Prostate gland (tissue), 2 donors: ENCODE measurements around the gene TESMIN. TPM values are rescaled to one million over a fixed set of nuclear protein-coding genes. Genes with fewer than 3 reads are reported as not detected.
A peak's percentile ranks its signal among the peaks of the same experiment; 100 is the strongest.

Source experiments
- DNase-seq: peaks from one replicate; pipeline ENCODE4 v3.0.0-alpha.2; 2019; ENCODE audit warnings: low spot score
- H3K27ac ChIP-seq, 2 donors: fragments of 200-600 bp; sonication (generic); 2 replicates each; pipeline ENCODE4 v1.5.1; 2017 to 2019
- H3K27me3 ChIP-seq: fragments of 200-600 bp; sonication (generic); replicated peaks from 2 replicates; pipeline ENCODE4 v1.5.1; 2019; ENCODE audit not compliant: insufficient read depth
- H3K36me3 ChIP-seq, 2 donors: fragments of 200-600 bp; sonication (generic); 1 replicate in 1 of 2; 2 replicates in 1 of 2; pipeline versions ENCODE4 v1.5.1 to v1.8.1; 2017 to 2019
- H3K4me1 ChIP-seq: fragments of 200-600 bp; sonication (generic); replicated peaks from 2 replicates; pipeline ENCODE4 v1.5.1; 2019
- H3K4me3 ChIP-seq, 2 donors: fragments of 200-600 bp; sonication (generic); 2 replicates each; pipeline ENCODE4 v1.5.1; 2017 to 2019
- H3K9me3 ChIP-seq: fragments of 200-600 bp; sonication (generic); 2 replicates; pipeline ENCODE4 v1.5.1; 2017
- POLR2A ChIP-seq: fragments of 450-650 bp; IDR thresholded peaks from one replicate; pipeline ENCODE4 v1.6.1; 2016; ENCODE audit warnings: antibody characterized with exemption, mild to moderate bottlenecking
- POLR2AphosphoS5 ChIP-seq: sonication (generic); formaldehyde crosslinking; IDR thresholded peaks from one replicate; pipeline ENCODE4 v1.6.1; 2017; ENCODE audit warnings: antibody characterized with exemption
- WGBS: methylation state at CpG from one replicate; pipeline ENCODE4 v1.1.5; 2018; 5-methylcytosine and 5-hydroxymethylcytosine counted together
- intact Hi-C: fragments of 100-400 bp; cut with DNase I; formaldehyde crosslinking; loops from one replicate; pipeline ENCODE4 v1.14.2; 2022
- total RNA-seq, 2 donors: library from RNA; depleted of rRNA; stranded (reverse); fragments of >200 nt; gene quantifications; one replicate each; pipeline ENCODE4 v1.1.0, GENCODE V29; 2016
- TF ChIP-seq, protein P1 (sequence below), 4 experiments: fragments of 200-600 bp in 2 of 4; fragments of 450-650 bp in 2 of 4; sonication (generic) in 2 of 4; IDR thresholded peaks; 1 replicate in 3 of 4; 2 replicates in 1 of 4; pipeline ENCODE4 v1.5.1; 2016 to 2019; ENCODE audit warnings: antibody characterized with exemption in 4 of 4, mild to moderate bottlenecking in 2 of 4, moderate library complexity in 2 of 4

The TESMIN gene
- total RNA-seq, 2 donors from 2014 or later = 20.6 to 24.5 TPM

DNA sequence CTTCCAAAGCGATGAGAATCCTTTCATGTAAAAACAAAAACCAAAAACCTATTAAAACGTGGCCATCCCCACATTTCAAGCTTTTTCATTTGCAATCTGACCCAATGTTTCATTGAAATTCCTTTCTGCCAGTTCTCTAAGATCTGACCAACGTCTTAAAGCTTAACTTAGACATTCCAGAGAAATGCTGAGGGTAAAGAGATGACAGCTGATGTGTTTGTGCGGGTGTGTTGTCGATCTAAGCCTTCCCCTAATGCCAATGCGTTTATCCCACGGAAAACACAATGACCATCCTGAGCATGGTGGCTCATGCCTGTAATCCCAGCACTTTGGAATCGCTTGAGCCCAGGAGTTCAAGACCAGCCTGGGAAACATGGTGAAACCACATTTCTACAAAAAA lies 6.4 kb upstream of the TESMIN start:
- H3K4me3 ChIP-seq = no peak overlapping the region
- no peak overlapping the region for H3K27ac ChIP-seq
- peaks cover 5% of the 10 kb centered on the region in 2 donors for H3K36me3 ChIP-seq
- no peaks in the 10 kb centered on the region for H3K9me3 ChIP-seq
- intact Hi-C loops = no loop called here
- 76% methylated on average over 8 of the region's 8 CpGs for WGBS
- no peaks in the 10 kb centered on the region for H3K4me1 ChIP-seq
- DNase-seq = no peak
- no peaks in the 10 kb centered on the region for H3K27me3 ChIP-seq
- no peak for TF ChIP-seq POLR2AphosphoS5
- TF ChIP-seq, protein P1, sequence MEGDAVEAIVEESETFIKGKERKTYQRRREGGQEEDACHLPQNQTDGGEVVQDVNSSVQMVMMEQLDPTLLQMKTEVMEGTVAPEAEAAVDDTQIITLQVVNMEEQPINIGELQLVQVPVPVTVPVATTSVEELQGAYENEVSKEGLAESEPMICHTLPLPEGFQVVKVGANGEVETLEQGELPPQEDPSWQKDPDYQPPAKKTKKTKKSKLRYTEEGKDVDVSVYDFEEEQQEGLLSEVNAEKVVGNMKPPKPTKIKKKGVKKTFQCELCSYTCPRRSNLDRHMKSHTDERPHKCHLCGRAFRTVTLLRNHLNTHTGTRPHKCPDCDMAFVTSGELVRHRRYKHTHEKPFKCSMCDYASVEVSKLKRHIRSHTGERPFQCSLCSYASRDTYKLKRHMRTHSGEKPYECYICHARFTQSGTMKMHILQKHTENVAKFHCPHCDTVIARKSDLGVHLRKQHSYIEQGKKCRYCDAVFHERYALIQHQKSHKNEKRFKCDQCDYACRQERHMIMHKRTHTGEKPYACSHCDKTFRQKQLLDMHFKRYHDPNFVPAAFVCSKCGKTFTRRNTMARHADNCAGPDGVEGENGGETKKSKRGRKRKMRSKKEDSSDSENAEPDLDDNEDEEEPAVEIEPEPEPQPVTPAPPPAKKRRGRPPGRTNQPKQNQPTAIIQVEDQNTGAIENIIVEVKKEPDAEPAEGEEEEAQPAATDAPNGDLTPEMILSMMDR (IDR thresholded peaks at IDR 0.05) = no peak
- no peak for TF ChIP-seq POLR2A

DNA sequence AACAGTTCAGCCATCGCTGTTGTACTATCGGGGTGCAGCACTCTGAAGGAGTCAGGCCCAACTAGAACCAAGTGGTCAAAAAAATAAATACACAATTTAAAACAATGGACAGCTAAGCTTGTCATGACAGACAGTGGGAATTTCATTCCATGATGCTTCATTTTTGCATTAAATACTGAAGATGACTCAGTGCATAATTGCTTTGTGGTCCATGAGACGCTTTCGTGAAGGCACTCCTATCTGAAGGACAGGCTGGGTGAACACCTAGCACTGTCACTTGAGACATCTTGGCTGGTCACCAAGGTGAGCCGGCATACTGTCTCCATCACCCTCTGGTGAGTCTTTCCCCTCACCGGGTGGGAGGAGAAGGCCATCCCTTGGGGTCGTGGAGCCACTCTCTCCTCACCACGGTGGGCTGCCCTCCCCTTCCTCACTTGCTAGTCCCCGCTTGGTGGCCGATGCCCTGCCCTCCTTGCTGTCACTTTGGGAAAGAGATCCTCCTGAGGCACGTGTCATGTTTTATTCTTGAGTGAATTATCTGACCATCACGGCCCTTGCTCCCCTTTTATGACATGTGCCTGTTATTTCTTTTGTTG lies 4.9 kb upstream of the TESMIN start:
- 82% methylated on average over 12 of the region's 12 CpGs for WGBS
- no peaks in the 10 kb centered on the region for H3K4me1 ChIP-seq
- H3K27ac ChIP-seq = no peak overlapping the region
- no peak overlapping the region for H3K4me3 ChIP-seq
- TF ChIP-seq, protein P1 (IDR thresholded peaks at IDR 0.05) = no peak
- TF ChIP-seq POLR2AphosphoS5 (no peak), POLR2A (no peak)
- no peak for DNase-seq
- no peaks in the 10 kb centered on the region for H3K27me3 ChIP-seq
- H3K9me3 ChIP-seq = no peaks in the 10 kb centered on the region
- intact Hi-C loops = no loop called here
- H3K36me3 ChIP-seq = peaks cover 0 to 5% of the 10 kb centered on the region in 2 donors

DNA sequence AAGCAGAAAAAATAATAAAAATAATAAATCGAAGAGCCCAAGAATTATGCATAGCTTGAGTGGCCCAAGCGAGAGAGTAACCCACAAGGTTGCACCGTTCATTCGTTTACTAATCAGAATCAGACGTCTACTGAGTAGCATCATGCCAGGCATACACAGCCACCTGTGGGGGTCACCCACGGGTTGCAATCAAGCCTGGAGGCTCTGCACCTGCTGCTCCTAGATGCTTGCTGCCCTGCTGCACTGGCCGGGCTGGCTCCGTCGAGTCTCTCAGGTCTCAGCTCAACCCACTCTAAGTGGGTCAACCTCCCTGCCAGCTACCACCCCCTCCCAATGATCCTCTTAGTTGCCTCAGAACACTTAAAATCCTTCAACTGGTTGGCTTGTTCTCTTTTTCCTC lies 2.0 kb upstream of the TESMIN start:
- intact Hi-C loops = no loop called here
- Histone ChIP-seq H3K9me3 (no peaks in the 10 kb centered on the region), H3K4me1 (no peaks in the 10 kb centered on the region), H3K36me3 (no peaks in the 10 kb centered on the region), H3K27me3 (no peaks in the 10 kb centered on the region), H3K27ac (no peak overlapping the region), H3K4me3 (no peak overlapping the region)
- no peak for TF ChIP-seq POLR2AphosphoS5
- TF ChIP-seq POLR2A = no peak
- TF ChIP-seq, protein P1 (IDR thresholded peaks at IDR 0.05) = no peak
- WGBS = 69% methylated on average over 9 of the region's 9 CpGs
- DNase-seq = no peak

DNA sequence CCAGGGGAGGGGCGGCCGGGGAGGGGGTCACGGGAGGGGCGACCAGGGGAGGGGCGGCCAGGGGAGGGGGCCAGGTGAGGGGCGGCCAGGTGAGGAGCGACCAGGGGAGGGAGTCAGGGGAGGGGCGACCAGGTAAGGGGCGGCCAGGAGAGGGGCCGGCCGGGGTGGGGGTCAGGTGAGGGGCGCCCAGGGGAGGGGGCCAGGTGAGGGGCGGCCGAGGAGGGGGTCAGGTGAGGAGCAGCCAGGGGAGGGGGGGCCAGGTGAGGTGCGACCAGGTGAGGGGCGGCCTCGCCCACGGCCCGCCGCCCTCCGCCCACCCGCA lies 355 bp downstream of the TESMIN start:
- Histone ChIP-seq H3K9me3 (no peaks in the 10 kb centered on the region), H3K4me1 (no peaks in the 10 kb centered on the region), H3K36me3 (no peaks in the 10 kb centered on the region), H3K27ac (peak overlapping the region; percentile 51 to 71), H3K4me3 (peak overlapping the region; percentile 53 to 67), H3K27me3 (no peaks in the 10 kb centered on the region)
- no peak for DNase-seq
- WGBS = 5% methylated on average over 10 of the region's 22 CpGs
- TF ChIP-seq POLR2AphosphoS5 = no peak
- TF ChIP-seq POLR2A = no peak
- intact Hi-C loops = no loop called here

DNA sequence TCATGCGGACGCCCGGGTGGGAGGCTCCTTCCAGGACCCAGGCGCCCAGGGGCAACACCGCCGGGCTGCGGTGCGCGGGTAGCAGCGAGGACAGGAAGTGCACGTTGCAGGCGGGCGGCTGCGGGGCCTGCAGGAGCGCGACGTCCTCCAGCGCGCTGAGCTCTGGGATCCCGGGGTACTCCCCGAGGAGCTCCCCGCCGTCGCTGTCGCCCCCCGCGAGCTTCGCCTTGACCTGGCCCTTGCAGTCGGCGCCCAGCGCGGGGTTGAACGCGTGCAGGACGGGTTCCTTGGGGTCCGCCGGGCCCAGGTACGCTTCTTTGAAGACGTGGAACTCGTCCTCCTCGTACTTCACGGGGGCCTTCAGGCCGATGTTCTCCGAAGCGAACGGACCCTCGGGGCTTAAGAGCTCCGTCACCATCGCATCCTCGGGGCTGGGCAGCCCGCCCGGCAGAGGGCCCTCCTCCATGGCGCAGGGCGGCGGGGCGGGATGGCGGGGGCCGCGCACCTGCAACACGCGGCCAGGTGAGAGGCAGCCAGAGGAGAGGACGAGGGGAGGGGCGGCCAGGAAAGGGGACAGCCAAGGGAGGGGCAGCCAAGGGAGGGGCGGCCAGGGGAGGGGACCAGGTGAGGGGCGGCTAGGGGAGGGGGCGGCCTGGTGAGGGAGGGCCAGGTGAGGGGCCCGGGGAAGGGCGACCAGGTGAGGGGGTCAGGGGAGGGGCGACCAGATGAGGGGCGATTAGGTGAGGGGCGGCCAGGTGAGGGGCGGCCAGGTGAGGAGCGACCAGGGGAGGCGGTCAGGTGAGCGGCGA lies 921 bp downstream of the TESMIN start:
- peak overlapping the region; percentile 53 to 67 for H3K4me3 ChIP-seq
- H3K4me1 ChIP-seq = no peaks in the 10 kb centered on the region
- no peak for DNase-seq
- intact Hi-C loops = no loop called here
- no peaks in the 10 kb centered on the region for H3K9me3 ChIP-seq
- H3K27ac ChIP-seq = peak overlapping the region in 1 of 2 donors; percentile 71
- H3K27me3 ChIP-seq = no peaks in the 10 kb centered on the region
- H3K36me3 ChIP-seq = no peaks in the 10 kb centered on the region
- TF ChIP-seq, protein P1 (IDR thresholded peaks at IDR 0.05) = no peak
- TF ChIP-seq POLR2A (no peak), POLR2AphosphoS5 (no peak)
- 37% methylated on average over 56 of the region's 76 CpGs for WGBS
